Fibroblast of lung (primary cell): ENCODE results near the gene NFE2. TPM values are rescaled to one million over a fixed set of nuclear protein-coding genes. Genes with fewer than 3 reads are reported as not detected.
A peak's percentile ranks its signal among the peaks of the same experiment; 100 is the strongest.
"Not testable (repeated sequence)": the region's sequence is repeated elsewhere in the genome, so short reads cannot be mapped to it uniquely, and the experiment has no call there.

Experiments
- DNase-seq, 2 donors: peaks; one replicate each; pipeline versions ENCODE4 v3.0.0 to v3.0.0-alpha.2; 2010; ENCODE audit warnings: low read depth in 2 of 2
- H2AFZ ChIP-seq: 2 replicates; pipeline ENCODE4 v1.5.1; 2012; ENCODE audit warnings: low read length, control low read depth, inconsistent platforms
- H3K27ac ChIP-seq: 2 replicates; pipeline ENCODE4 v1.5.1; 2011; ENCODE audit warnings: low read length, control low read depth; ENCODE audit not compliant: insufficient read depth
- H3K27me3 ChIP-seq: 2 replicates; pipeline ENCODE4 v1.5.1; 2011; ENCODE audit warnings: mild to moderate bottlenecking, low read length; ENCODE audit not compliant: control insufficient read depth, insufficient read depth
- H3K36me3 ChIP-seq: 2 replicates; pipeline ENCODE4 v1.5.1; 2011; ENCODE audit warnings: low read length; ENCODE audit not compliant: control insufficient read depth, insufficient read depth
- H3K4me1 ChIP-seq: 2 replicates; pipeline ENCODE4 v1.5.1; 2011; ENCODE audit warnings: low read length; ENCODE audit not compliant: control insufficient read depth, insufficient read depth; ENCODE audit errors: extremely low read depth
- H3K4me2 ChIP-seq: 2 replicates; pipeline ENCODE4 v1.5.1; 2011; ENCODE audit warnings: low read length, control low read depth; ENCODE audit not compliant: insufficient read depth; ENCODE audit errors: extremely low read depth
- H3K4me3 ChIP-seq, 4 experiments: fragments of 200-600 bp in 1 of 4; sonication (generic) in 1 of 4; replicated peaks in 1 of 4; 2 replicates each; pipeline ENCODE4 v1.5.1; 2011 to 2016; ENCODE audit warnings: low read length in 4 of 4, low read depth in 3 of 4, mild to moderate bottlenecking in 3 of 4, control low read depth in 2 of 4, inconsistent platforms in 1 of 4, mixed read lengths in 1 of 4; ENCODE audit not compliant: insufficient read depth in 1 of 4; ENCODE audit errors: control extremely low read depth in 1 of 4
- H3K79me2 ChIP-seq: 2 replicates; pipeline ENCODE4 v1.5.1; 2012; ENCODE audit warnings: mild to moderate bottlenecking, low read length, inconsistent platforms; ENCODE audit not compliant: control insufficient read depth, insufficient read depth
- H3K9ac ChIP-seq: 2 replicates; pipeline ENCODE4 v1.5.1; 2011; ENCODE audit warnings: mild to moderate bottlenecking, low read length, control low read depth; ENCODE audit not compliant: insufficient read depth
- H3K9me3 ChIP-seq: 2 replicates; pipeline ENCODE4 v1.5.1; 2012; ENCODE audit warnings: low read depth, low read length; ENCODE audit not compliant: control insufficient read depth, insufficient read depth
- H4K20me1 ChIP-seq: 2 replicates; pipeline ENCODE4 v1.5.1; 2011; ENCODE audit warnings: low read length; ENCODE audit not compliant: control insufficient read depth, insufficient read depth; ENCODE audit errors: extremely low read depth
- CTCF ChIP-seq, 2 donors: IDR thresholded peaks in 1 of 2; conservative IDR thresholded peaks in 1 of 2; 1 replicate in 1 of 2; 2 replicates in 1 of 2; pipeline ENCODE4 v1.5.1; 2011 to 2012; ENCODE audit warnings: low read length in 2 of 2, control low read depth in 1 of 2, inconsistent platforms in 1 of 2, low read depth in 1 of 2, mild to moderate bottlenecking in 1 of 2
- EZH2 ChIP-seq: IDR thresholded peaks from 2 replicates; pipeline ENCODE4 v1.5.1; 2012; ENCODE audit warnings: low read length, control low read depth, mild to moderate bottlenecking; ENCODE audit errors: missing control alignments
- polyA plus RNA-seq, 2 donors: library from polyadenylated mRNA; depleted of rRNA in 1 of 2; stranded (reverse) in 1 of 2; unstranded in 1 of 2; fragments of >200 nt; gene quantifications; 2 replicates each; pipeline ENCODE4 v1.2.1, GENCODE V29; 2011 to 2012; ENCODE audit warnings: missing spikeins in 1 of 2
- total RNA-seq: library from RNA; depleted of rRNA; stranded (reverse); fragments of >200 nt; gene quantifications from 2 replicates; pipeline ENCODE4 v1.2.1, GENCODE V29; 2014

NFE2 gene
- total and polyA plus RNA-seq, 2 donors (not counting 1 experiment from before 2014, with no cell fraction given), result 0.17 to 0.34 TPM

GRCh38 chr12:54328595-54329337 is 28.0 kb upstream of the NFE2 start:
- H3K27ac ChIP-seq, result peak overlapping the region; percentile 29
- H3K79me2 ChIP-seq, result peaks cover 47% of the 10 kb centered on the region
- H3K4me3 ChIP-seq, result no peak overlapping the region
- DNase-seq, result no peak
- H2AFZ ChIP-seq, result no peak overlapping the region
- no peaks in the 10 kb centered on the region for H3K36me3 ChIP-seq
- no peaks in the 10 kb centered on the region for H3K9me3 ChIP-seq
- H4K20me1 ChIP-seq, result no peaks in the 10 kb centered on the region
- TF ChIP-seq CTCF (conservative IDR thresholded peaks at IDR 0.05 in 1 of 2, IDR thresholded peaks at IDR 0.05 in 1 of 2; ENCODE audit: low read depth in 1 of 2, low read length in 2 of 2) (no peak), EZH2 (no peak)
- no peaks in the 10 kb centered on the region for H3K27me3 ChIP-seq
- peaks cover 18% of the 10 kb centered on the region for H3K4me1 ChIP-seq
- no peak overlapping the region for H3K9ac ChIP-seq
- no peak overlapping the region for H3K4me2 ChIP-seq

- H3K9ac ChIP-seq, result peak overlapping the region; percentile 97
- H3K36me3 ChIP-seq, H2AFZ ChIP-seq, H3K27me3 ChIP-seq, DNase-seq, H3K9me3 ChIP-seq, H4K20me1 ChIP-seq: not testable (repeated sequence)
- H3K4me3 ChIP-seq, result peak overlapping the region; percentile 94 to 100 (median 100)
- peak overlapping the region; percentile 99 for H3K27ac ChIP-seq
- peak overlapping the region; percentile 75 for H3K4me2 ChIP-seq
- peaks cover 14% of the 10 kb centered on the region for H3K4me1 ChIP-seq
- H3K79me2 ChIP-seq, result peaks cover 34% of the 10 kb centered on the region
Measured at GRCh38 chr12:54325442-54326109, 24.8 kb upstream of the NFE2 start.

- no peaks in the 10 kb centered on the region for H3K9me3 ChIP-seq
- H3K4me1 ChIP-seq, result peaks cover 13% of the 10 kb centered on the region
- H3K36me3 ChIP-seq, result no peaks in the 10 kb centered on the region
- peak within 1 kb of the TSS; percentile 97 for H3K9ac ChIP-seq
- TF ChIP-seq CTCF (conservative IDR thresholded peaks at IDR 0.05 in 1 of 2, IDR thresholded peaks at IDR 0.05 in 1 of 2; ENCODE audit: low read depth in 1 of 2, low read length in 2 of 2) (peak; percentile 76 to 80), EZH2 (no peak)
- peak within 1 kb of the TSS; percentile 98 for H2AFZ ChIP-seq
- peak within 1 kb of the TSS; percentile 94 to 100 (median 100) for H3K4me3 ChIP-seq
- no peaks in the 10 kb centered on the region for H3K27me3 ChIP-seq
- H3K27ac ChIP-seq, result peak within 1 kb of the TSS; percentile 99
- peaks cover 27% of the 10 kb centered on the region for H3K79me2 ChIP-seq
- H3K4me2 ChIP-seq, result peak within 1 kb of the TSS; percentile 75
- H4K20me1 ChIP-seq, result no peaks in the 10 kb centered on the region
- DNase-seq, result peak; percentile 100
Measured at GRCh38 chr12:54324617-54325441, 24.0 kb upstream of the NFE2 start, which contains the start of gene COPZ1. Gene COPZ1, plus strand, starts transcription at chr12:54325131. Its CDS starts 33 bp downstream, at chr12:54325164.
